ENCODE results near the gene PTP4A1. TPM values are rescaled to one million over a fixed set of nuclear protein-coding genes. Genes with fewer than 3 reads are reported as not detected.

Gene PTP4A1
- total RNA-seq, 1 experiment from 2014 or later: 38.1 TPM

- in situ Hi-C loops (cut with HindIII; ENCODE audit: low pct_unique_long_range_greater_than_20kb, low sequenced_read_pairs): no loop called here
- no peak for DNase-seq (ENCODE audit: low read depth)
These were observed 23.2 kb upstream of the PTP4A1 start for GRCh38 chr6:63549076-63549475.

- in situ Hi-C loops (cut with HindIII; ENCODE audit: low pct_unique_long_range_greater_than_20kb, low sequenced_read_pairs): no loop called here
- no peak for DNase-seq (ENCODE audit: low read depth)
These were observed 19.1 kb upstream of the PTP4A1 start for GRCh38 chr6:63553208-63553607.

GRCh38 chr6:63553900-63554299 is 18.4 kb upstream of the PTP4A1 start:
- no peak for DNase-seq (ENCODE audit: low read depth)
- in situ Hi-C loops (cut with HindIII; ENCODE audit: low pct_unique_long_range_greater_than_20kb, low sequenced_read_pairs): no loop called here

GRCh38 chr6:63554782-63555181 is 17.5 kb upstream of the PTP4A1 start:
- in situ Hi-C loops (cut with HindIII; ENCODE audit: low pct_unique_long_range_greater_than_20kb, low sequenced_read_pairs): no loop called here
- no peak for DNase-seq (ENCODE audit: low read depth)

DNA sequence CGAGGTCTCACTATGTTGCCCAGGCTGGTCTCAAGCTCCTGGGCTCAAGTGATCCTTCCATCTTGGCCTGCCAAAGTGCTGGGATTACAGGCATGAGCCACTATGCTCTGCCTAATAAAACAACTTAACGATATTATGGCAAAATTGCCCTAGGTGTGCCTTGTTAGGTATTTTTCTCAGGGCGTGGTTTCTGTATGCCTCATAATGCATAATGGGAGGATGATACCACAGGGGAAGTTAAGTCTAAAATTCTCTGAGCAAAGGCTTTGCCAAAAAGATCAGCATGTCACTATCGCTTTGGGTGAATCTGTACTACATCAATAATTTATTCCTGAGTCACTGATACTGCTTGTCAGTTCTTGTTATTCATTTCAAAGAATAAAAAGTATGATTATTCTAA is 15.9 kb upstream of the PTP4A1 start:
- no peak for DNase-seq (ENCODE audit: low read depth)
- in situ Hi-C loops (cut with HindIII; ENCODE audit: low pct_unique_long_range_greater_than_20kb, low sequenced_read_pairs): no loop called here

GRCh38 chr6:63558278-63558677 is 14.0 kb upstream of the PTP4A1 start:
- in situ Hi-C loops (cut with HindIII; ENCODE audit: low pct_unique_long_range_greater_than_20kb, low sequenced_read_pairs): no loop called here
- no peak for DNase-seq (ENCODE audit: low read depth)

GRCh38 chr6:63560801-63561287 is 11.4 kb upstream of the PTP4A1 start:
- in situ Hi-C loops (cut with HindIII; ENCODE audit: low pct_unique_long_range_greater_than_20kb, low sequenced_read_pairs): no loop called here
- DNase-seq (ENCODE audit: low read depth): peak; percentile 86

GRCh38 chr6:63561288-63561687 is 11.0 kb upstream of the PTP4A1 start:
- in situ Hi-C loops (cut with HindIII; ENCODE audit: low pct_unique_long_range_greater_than_20kb, low sequenced_read_pairs): no loop called here
- no peak for DNase-seq (ENCODE audit: low read depth)

GRCh38 chr6:63563235-63563634 is 9.0 kb upstream of the PTP4A1 start:
- in situ Hi-C loops (cut with HindIII; ENCODE audit: low pct_unique_long_range_greater_than_20kb, low sequenced_read_pairs): no loop called here
- no peak for DNase-seq (ENCODE audit: low read depth)

GRCh38 chr6:63565058-63565726 is 7.1 kb upstream of the PTP4A1 start:
- in situ Hi-C loops (cut with HindIII; ENCODE audit: low pct_unique_long_range_greater_than_20kb, low sequenced_read_pairs): no loop called here
- DNase-seq (ENCODE audit: low read depth): peak; percentile 43

DNA sequence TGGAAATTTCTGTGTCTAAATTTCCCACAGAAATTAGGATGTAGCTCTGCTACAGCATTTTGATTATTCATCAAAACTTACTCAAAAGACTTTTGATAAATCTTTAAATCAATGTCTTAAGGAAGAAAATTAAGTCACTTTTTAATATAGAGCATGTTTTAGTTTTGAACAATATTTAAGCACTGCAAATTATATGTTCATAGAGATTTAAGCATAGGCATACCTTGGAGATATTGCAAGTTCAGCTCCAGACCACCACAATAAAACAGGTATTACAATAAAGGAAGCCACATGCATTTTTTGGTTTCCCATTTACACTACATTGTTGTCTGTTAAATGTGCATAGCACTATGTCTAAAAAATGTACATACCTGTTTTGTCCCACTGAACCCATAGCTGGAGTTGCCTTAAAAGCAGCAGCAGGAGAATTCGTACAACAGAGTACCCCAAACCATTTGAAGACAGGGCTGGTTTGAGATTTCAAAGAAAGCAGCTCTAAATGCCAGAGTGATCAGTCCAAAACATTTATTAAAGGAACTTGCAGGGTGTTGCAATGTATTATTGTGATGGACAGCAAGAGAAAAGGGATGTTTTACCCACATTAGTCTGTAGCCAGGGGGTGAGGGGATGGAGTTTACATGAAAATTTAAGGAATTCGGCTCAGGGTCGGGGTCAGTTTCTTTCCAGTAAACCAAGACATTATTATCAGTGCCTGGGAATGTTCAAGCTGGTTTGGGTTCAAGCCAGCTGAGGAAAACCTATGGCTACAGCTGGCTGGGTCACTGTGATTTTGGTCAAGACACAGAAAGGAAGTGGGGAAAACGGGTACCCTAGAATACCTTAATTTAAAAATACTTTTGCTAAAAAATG is 6.3 kb upstream of the PTP4A1 start:
- no peak for DNase-seq (ENCODE audit: low read depth)
- in situ Hi-C loops (cut with HindIII; ENCODE audit: low pct_unique_long_range_greater_than_20kb, low sequenced_read_pairs): no loop called here

DNA sequence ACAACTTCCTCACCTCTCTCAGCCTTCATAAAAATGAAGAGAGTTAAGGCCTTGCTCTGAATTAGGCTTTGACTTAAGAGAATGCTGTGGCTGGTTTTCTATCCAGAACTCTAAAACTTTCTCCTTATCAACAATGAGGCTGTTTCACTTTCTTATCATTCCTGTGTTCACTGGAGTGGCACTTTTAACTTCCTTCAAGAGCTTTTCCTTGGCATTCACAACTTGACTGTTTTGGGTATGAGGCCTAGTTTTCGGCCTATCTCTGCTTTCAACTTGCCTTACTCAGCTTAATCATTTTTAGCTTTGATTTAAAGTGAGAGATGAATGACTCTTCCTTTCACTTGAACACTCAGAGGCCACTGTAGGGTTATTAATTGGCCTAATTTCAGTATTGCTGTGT is 4.3 kb upstream of the PTP4A1 start:
- DNase-seq (ENCODE audit: low read depth): no peak
- in situ Hi-C loops (cut with HindIII; ENCODE audit: low pct_unique_long_range_greater_than_20kb, low sequenced_read_pairs): no loop called here

- DNase-seq (ENCODE audit: low read depth): no peak
- in situ Hi-C loops (cut with HindIII; ENCODE audit: low pct_unique_long_range_greater_than_20kb, low sequenced_read_pairs): no loop called here
These were observed 778 bp upstream of the PTP4A1 start for GRCh38 chr6:63571361-63572043.

- in situ Hi-C loops (cut with HindIII; ENCODE audit: low pct_unique_long_range_greater_than_20kb, low sequenced_read_pairs): no loop called here
- no peak for DNase-seq (ENCODE audit: low read depth)
These were observed 431 bp downstream of the PTP4A1 start for GRCh38 chr6:63572747-63573075.

GRCh38 chr6:63573076-63573898 is 1.0 kb downstream of the PTP4A1 start:
- in situ Hi-C loops (cut with HindIII; ENCODE audit: low pct_unique_long_range_greater_than_20kb, low sequenced_read_pairs): no loop called here
- peak; percentile 92 for DNase-seq (ENCODE audit: low read depth)

- in situ Hi-C loops (cut with HindIII; ENCODE audit: low pct_unique_long_range_greater_than_20kb, low sequenced_read_pairs): no loop called here
- DNase-seq (ENCODE audit: low read depth): peak; percentile 81
These were observed 1.7 kb downstream of the PTP4A1 start for GRCh38 chr6:63573899-63574553.

- no peak for DNase-seq (ENCODE audit: low read depth)
- in situ Hi-C loops (cut with HindIII; ENCODE audit: low pct_unique_long_range_greater_than_20kb, low sequenced_read_pairs): no loop called here
These were observed 2.2 kb downstream of the PTP4A1 start for GRCh38 chr6:63574554-63574900.

- in situ Hi-C loops (cut with HindIII; ENCODE audit: low pct_unique_long_range_greater_than_20kb, low sequenced_read_pairs): no loop called here
- DNase-seq (ENCODE audit: low read depth): no peak
These were observed 4.0 kb downstream of the PTP4A1 start for GRCh38 chr6:63576147-63576772.

Data from Caki2 (cell line).